Activated CD4-positive, alpha-beta T cell treated with anti-CD3 and anti-CD28 coated beads, Interleukin-2, amount 10 ng/mL, durations not matched to agents 24 days and 14 days (primary cell): ENCODE results near the gene ZNF329. TPM values are rescaled to one million over a fixed set of nuclear protein-coding genes. Genes with fewer than 3 reads are reported as not detected.

Source experiments
- DNase-seq: peaks from one replicate; pipeline ENCODE4 v3.0.0; 2022
- H3K27ac Mint-ChIP-seq: one replicate; pipeline ENCODE4 v1.8.0; 2022; ENCODE audit warnings: mild to moderate bottlenecking, mixed read lengths
- H3K27me3 Mint-ChIP-seq: one replicate; pipeline ENCODE4 v1.8.0; 2022; ENCODE audit warnings: mixed read lengths
- H3K36me3 Mint-ChIP-seq: one replicate; pipeline ENCODE4 v1.8.0; 2022; ENCODE audit warnings: low read depth, mild to moderate bottlenecking, mixed read lengths
- H3K4me1 Mint-ChIP-seq: one replicate; pipeline ENCODE4 v1.8.0; 2021; ENCODE audit warnings: mixed read lengths
- H3K4me3 Mint-ChIP-seq: one replicate; pipeline ENCODE4 v1.8.0; 2022; ENCODE audit warnings: mild to moderate bottlenecking, moderate library complexity, mixed read lengths
- H3K9me3 Mint-ChIP-seq: one replicate; pipeline ENCODE4 v1.8.0; 2021; ENCODE audit warnings: mixed read lengths
- intact Hi-C: fragments of 100-400 bp; cut with micrococcal nuclease; formaldehyde crosslinking; loops from one replicate; pipeline ENCODE4 v1.15.1; 2023
- total RNA-seq: library from RNA; stranded (reverse); gene quantifications from 2 replicates; pipeline ENCODE4 v1.2.3, GENCODE V29; 2022

Gene ZNF329
- total RNA-seq, 1 donor from 2014 or later: 1.4 TPM

DNA sequence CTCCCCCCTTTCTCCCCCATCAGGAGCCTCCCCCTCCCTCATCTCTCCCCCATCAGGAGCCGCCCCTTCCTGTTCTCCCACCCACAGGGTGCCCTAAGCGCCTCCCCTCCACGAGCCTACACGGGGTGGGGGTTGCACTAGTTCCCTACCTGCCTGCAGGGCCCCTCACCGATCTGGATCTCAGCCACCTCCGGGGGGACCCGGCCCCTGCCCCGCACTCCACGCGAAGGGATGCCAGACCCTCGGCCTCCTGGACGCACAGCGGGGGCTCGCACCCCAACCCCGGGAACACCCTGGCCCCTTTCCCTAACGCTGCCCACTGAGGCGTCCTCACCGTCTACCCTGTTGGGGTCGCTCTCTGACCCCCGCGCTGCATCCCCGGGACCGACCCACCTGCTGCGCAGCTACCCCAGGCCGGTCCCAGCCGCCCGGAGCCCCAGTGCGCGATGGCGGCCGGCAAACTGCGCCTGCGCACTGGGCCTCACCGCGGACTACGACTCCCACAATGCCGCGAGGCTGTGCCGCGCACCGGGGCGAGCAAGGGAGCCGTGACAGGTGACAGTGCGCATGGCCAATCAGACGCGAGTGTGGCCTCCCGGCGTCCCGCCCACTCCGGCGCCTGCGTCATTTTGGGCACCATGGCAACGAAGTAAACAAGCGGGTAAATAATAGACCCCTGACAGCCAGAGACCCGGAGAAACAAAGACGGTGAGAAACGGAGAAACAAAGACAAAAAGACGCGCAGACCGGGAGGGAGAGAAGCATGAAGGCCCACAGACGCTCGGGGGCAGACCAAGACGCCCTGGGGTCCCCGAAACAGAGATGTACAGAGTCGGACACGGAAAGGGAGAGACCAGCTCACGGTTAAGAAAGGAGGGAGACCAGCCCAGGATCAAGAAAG, 52.6 kb downstream of the ZNF329 start, which contains the start of gene ZSCAN18:
Gene ZSCAN18 (minus strand): TSS at position 451 of the 901 bp plus-strand sequence. CDS start 7,964 bp downstream, outside the sequence.
- H3K36me3 Mint-ChIP-seq: peaks cover 4% of the 10 kb centered on the region
- peak within 1 kb of the TSS; percentile 97 for H3K27ac Mint-ChIP-seq
- H3K9me3 Mint-ChIP-seq: peaks cover 16% of the 10 kb centered on the region
- no peaks in the 10 kb centered on the region for H3K27me3 Mint-ChIP-seq
- DNase-seq: peak; percentile 94
- H3K4me1 Mint-ChIP-seq: peaks cover 8% of the 10 kb centered on the region
- intact Hi-C loops: no loop called here
- peak within 1 kb of the TSS; percentile 86 for H3K4me3 Mint-ChIP-seq

DNA sequence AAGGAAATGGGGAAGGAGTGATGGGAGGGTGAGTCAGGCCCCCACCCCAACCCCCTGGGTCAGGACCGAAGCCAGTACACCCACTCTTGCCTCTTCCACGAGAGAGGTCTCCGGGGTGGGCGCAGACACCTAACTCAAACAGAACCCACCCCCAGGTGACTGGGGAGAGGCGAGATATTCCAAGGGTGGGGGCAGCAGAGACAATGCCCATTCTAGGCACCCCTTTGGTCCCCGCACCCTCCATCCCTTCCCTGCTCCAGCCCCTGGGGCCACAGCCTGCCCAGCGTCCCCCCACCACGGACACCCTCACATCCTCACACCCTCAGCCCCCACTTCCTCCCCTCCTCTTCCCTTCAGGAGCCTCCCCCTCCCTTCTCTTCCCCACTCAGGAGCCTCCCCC, 53.2 kb downstream of the ZNF329 start:
- DNase-seq: no peak
- H3K27me3 Mint-ChIP-seq: no peaks in the 10 kb centered on the region
- peaks cover 4% of the 10 kb centered on the region for H3K36me3 Mint-ChIP-seq
- peak overlapping the region; percentile 71 for H3K4me3 Mint-ChIP-seq
- H3K4me1 Mint-ChIP-seq: peaks cover 8% of the 10 kb centered on the region
- intact Hi-C loops: no loop called here
- no peak overlapping the region for H3K27ac Mint-ChIP-seq
- peaks cover 14% of the 10 kb centered on the region for H3K9me3 Mint-ChIP-seq

DNA sequence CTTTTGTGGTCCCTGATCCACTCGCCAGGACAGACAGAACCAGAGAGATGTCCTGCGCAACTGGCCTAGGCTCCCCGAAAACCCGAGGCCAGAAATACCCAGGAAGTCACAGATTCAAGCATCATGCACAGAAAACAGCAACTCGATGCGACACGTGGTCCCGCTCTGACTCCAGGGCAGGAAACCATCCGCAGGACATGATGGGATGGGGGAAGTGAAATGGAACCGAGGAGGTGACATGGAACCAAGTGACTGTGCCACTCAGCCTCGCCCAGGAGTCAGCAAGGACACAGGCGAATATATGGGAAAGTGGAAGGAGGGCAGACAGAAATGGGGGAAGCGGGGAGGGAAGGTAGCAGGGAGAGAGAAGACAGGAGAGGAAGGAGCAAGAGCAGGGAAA, 53.7 kb downstream of the ZNF329 start:
- peaks cover 5% of the 10 kb centered on the region for H3K36me3 Mint-ChIP-seq
- H3K9me3 Mint-ChIP-seq: peaks cover 14% of the 10 kb centered on the region
- H3K4me1 Mint-ChIP-seq: peaks cover 8% of the 10 kb centered on the region
- no peak for DNase-seq
- peak overlapping the region; percentile 81 for H3K27ac Mint-ChIP-seq
- intact Hi-C loops: no loop called here
- peak overlapping the region; percentile 71 for H3K4me3 Mint-ChIP-seq
- H3K27me3 Mint-ChIP-seq: no peaks in the 10 kb centered on the region

DNA sequence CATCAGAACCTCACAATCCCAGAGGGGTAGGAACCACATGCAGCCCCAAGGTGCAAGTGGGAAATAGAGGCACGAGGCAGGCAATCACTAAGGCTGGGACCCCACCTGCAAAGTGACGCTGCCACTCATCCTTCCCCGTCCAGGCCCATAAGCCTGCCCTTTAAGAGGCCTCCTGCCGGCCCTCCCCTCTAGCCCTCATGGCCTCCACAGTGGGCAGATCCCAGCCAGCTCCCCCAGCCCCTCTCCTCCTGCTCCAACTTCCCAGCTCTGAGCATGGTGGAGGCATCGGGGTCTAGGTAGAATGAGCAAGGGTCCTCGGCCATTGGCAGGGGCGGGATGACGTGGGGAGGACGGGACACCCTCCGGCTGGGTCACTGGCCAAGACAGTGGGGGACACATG, 55.3 kb downstream of the ZNF329 start:
- intact Hi-C loops: no loop called here
- no peak overlapping the region for H3K4me3 Mint-ChIP-seq
- H3K27me3 Mint-ChIP-seq: no peaks in the 10 kb centered on the region
- peaks cover 7% of the 10 kb centered on the region for H3K36me3 Mint-ChIP-seq
- peaks cover 8% of the 10 kb centered on the region for H3K4me1 Mint-ChIP-seq
- peaks cover 16% of the 10 kb centered on the region for H3K9me3 Mint-ChIP-seq
- H3K27ac Mint-ChIP-seq: no peak overlapping the region
- DNase-seq: no peak

DNA sequence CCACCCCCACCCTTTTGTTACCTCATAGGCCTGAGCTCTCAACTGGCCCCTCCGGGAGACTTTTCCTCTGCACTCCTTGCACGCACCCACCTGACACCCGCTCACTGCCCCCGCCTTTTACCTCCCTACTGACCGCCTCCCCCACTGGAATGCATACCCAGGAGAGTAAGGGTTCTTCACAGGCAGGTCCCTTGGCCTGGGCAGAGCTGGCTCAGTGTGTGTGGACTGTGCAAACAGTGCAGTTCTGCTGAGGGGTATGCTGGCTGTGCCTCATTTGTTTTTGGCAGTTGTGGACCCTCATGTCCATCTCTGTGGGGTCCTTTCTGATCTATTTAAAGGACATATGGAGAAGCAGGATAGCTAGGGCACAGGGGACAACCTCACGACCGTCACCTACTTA, 57.5 kb downstream of the ZNF329 start:
- H3K4me1 Mint-ChIP-seq: peaks cover 2% of the 10 kb centered on the region

GRCh38 chr19:58091251-58091995, 59.2 kb downstream of the ZNF329 start:
- H3K27me3 Mint-ChIP-seq: no peaks in the 10 kb centered on the region
- H3K4me3 Mint-ChIP-seq: no peak overlapping the region
- no peaks in the 10 kb centered on the region for H3K4me1 Mint-ChIP-seq
- peaks cover 8% of the 10 kb centered on the region for H3K9me3 Mint-ChIP-seq
- DNase-seq: no peak
- intact Hi-C loops: no loop called here
- no peak overlapping the region for H3K27ac Mint-ChIP-seq
- H3K36me3 Mint-ChIP-seq: peaks cover 8% of the 10 kb centered on the region

More for the DNA sequence above, 57.5 kb downstream of the ZNF329 start:
- peaks cover 9% of the 10 kb centered on the region for H3K36me3 Mint-ChIP-seq
- intact Hi-C loops: no loop called here
- no peak for DNase-seq
- no peak overlapping the region for H3K4me3 Mint-ChIP-seq
- H3K27me3 Mint-ChIP-seq: no peaks in the 10 kb centered on the region
- peaks cover 10% of the 10 kb centered on the region for H3K9me3 Mint-ChIP-seq
- no peak overlapping the region for H3K27ac Mint-ChIP-seq

DNA sequence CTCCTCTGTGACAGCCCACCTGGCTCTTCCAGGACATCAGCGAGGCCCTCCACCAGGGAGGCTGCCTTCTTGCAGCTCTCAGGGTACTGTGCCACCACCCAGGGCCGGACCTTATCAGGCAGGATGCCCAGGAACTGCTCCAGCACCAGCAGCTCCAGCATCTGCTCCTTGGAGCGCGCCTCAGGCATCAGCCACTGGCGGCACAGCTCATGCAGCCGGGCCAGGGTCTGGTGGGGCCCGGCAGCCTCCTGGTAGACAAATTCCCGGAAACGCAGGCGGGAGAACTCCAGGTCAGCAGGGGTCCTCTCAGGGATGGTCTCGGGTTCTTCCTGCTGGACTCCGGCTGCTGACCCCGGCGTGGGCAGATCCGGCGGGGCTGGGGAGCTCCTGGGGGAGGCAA, 60.7 kb downstream of the ZNF329 start:
- H3K9me3 Mint-ChIP-seq: peaks cover 8% of the 10 kb centered on the region
- H3K4me3 Mint-ChIP-seq: no peak overlapping the region
- peaks cover 7% of the 10 kb centered on the region for H3K36me3 Mint-ChIP-seq
- no peak for DNase-seq
- H3K27ac Mint-ChIP-seq: no peak overlapping the region
- H3K4me1 Mint-ChIP-seq: no peaks in the 10 kb centered on the region
- no peaks in the 10 kb centered on the region for H3K27me3 Mint-ChIP-seq
- intact Hi-C loops: no loop called here

DNA sequence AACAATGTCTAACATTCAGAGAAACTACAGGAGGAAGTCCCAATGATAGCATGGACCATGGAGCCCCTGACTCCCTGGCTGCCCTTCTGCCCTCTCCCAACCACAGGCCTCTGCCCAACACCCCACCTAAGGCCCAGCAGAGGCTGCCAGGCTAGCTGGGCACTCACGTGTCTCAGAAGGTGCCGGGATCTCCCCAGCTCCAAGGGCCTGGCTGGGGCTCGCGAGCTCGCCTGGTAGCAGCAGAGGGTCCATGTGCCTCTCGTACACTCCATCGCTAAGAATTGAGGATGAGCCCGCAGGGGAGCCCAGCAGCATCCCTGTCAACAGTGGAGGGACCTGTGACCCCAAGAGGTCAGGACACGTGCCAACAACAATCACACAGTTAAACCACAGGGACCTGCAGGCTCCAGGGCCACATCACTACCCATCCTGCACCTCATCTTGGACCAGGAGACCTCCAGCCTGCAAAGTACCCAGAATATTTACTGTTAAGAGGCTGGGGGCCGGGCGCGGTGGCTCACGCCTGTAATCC, 62.0 kb downstream of the ZNF329 start:
- no peak for DNase-seq
- Mint-ChIP-seq H3K27me3 (no peaks in the 10 kb centered on the region), H3K36me3 (peaks cover 10% of the 10 kb centered on the region), H3K9me3 (peaks cover 11% of the 10 kb centered on the region), H3K4me3 (no peak overlapping the region), H3K4me1 (no peaks in the 10 kb centered on the region), H3K27ac (no peak overlapping the region)
- intact Hi-C loops: no loop called here

DNA sequence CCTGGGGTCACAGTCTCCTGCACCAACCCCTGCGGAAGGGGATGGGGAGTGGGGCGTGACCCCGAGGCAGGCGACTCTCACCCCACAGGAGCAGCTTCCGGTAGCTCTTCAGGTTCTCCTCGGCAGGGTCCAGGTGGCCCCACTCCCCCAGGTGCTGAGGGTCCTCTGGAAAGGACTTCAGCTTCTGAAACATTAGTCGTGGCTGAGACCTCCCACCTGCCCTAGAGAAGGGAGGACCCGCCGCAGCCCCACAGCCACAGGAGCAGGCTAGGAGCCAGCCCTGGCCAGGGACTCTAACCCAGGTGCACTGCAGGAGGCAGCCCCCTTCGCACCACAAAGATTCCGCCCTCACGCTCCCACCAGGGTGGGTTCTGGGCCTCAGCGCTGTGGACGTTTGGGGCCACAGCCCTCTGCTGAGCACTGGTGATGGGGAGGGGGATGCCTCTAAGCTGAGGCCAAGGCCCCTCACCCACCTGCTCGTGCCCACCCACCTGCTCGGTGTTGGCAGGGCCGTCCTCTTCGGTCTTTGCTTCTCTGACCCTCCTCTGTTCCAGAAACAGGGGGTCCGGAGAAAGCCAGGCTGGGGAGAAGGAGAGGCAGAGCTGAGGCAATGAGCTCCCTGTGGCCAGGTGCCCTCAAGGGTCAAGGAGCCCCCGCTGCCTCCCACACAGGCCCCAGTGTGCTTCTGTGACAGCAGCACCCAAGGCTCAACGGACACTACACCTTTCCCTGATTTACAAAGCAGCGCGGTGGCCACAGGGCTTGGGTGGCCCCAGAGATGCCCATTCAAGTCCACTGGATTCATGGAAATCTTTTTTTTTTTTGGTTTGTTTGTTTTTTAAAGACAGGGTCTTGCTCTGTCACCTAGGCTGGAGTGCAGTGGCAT, 63.5 kb downstream of the ZNF329 start:
- H3K36me3 Mint-ChIP-seq: peaks cover 10% of the 10 kb centered on the region
- intact Hi-C loops: no loop called here
- H3K27me3 Mint-ChIP-seq: no peaks in the 10 kb centered on the region
- no peaks in the 10 kb centered on the region for H3K4me1 Mint-ChIP-seq
- H3K4me3 Mint-ChIP-seq: no peak overlapping the region
- no peak overlapping the region for H3K27ac Mint-ChIP-seq
- no peak for DNase-seq
- H3K9me3 Mint-ChIP-seq: peaks cover 8% of the 10 kb centered on the region

DNA sequence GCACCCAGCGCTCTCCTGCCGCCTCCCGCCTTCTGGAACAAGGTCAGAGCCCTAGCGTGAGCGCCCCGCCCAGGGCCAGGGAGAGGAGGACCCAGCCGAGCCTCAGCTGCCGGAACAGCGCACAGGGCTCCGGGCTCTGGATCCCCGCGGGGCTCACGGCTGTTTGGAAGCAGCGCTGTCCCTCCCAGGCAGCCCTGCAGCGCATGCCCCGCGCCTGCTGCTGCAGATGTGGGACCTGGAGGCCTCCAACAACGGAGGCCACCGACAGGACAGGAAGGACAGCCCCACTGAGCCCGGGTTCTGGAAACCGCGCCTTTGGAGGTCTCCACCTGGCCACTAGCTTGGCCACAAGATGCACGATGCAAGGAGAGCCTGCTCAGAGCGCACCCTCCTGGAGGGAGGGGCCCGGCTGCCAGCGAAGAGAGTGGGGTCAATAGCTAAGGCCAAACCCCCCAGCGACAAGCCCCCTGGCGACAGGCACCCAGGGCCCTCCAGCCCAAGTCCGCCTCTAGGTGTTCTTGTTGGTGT, 65.2 kb downstream of the ZNF329 start:
- H3K36me3 Mint-ChIP-seq: peaks cover 7% of the 10 kb centered on the region
- no peak overlapping the region for H3K4me3 Mint-ChIP-seq
- H3K4me1 Mint-ChIP-seq: no peaks in the 10 kb centered on the region
- intact Hi-C loops: no loop called here
- no peaks in the 10 kb centered on the region for H3K27me3 Mint-ChIP-seq
- no peak for DNase-seq
- H3K27ac Mint-ChIP-seq: no peak overlapping the region
- peaks cover 11% of the 10 kb centered on the region for H3K9me3 Mint-ChIP-seq

GRCh38 chr19:58084596-58085347, 65.8 kb downstream of the ZNF329 start:
- intact Hi-C loops: no loop called here
- Mint-ChIP-seq H3K36me3 (peaks cover 7% of the 10 kb centered on the region), H3K27ac (no peak overlapping the region), H3K4me3 (no peak overlapping the region), H3K9me3 (peaks cover 16% of the 10 kb centered on the region), H3K4me1 (no peaks in the 10 kb centered on the region), H3K27me3 (no peaks in the 10 kb centered on the region)
- no peak for DNase-seq

DNA sequence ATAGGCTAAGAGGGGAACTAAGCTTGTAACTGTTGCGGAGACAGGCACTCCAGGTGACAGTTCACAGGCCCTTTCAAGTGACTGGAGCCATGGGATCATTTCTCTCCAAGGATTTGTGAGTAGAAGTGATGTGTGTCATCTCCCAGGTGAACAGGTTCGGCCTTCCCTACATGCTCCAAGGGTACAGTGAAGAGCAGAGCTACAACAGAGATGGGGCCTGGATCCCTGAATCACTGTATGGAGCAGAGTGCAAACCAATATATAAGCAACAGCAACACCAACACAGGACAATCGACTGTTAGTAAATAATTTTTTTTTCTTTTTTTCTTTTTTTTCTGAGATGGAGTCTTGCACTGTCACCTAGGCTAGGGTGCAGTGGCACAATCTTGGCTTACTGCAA, 67.6 kb downstream of the ZNF329 start:
- H3K4me1 Mint-ChIP-seq: no peaks in the 10 kb centered on the region
- peaks cover 16% of the 10 kb centered on the region for H3K9me3 Mint-ChIP-seq
- H3K36me3 Mint-ChIP-seq: peaks cover 5% of the 10 kb centered on the region
- intact Hi-C loops: no loop called here
- DNase-seq: no peak
- no peaks in the 10 kb centered on the region for H3K27me3 Mint-ChIP-seq
- no peak overlapping the region for H3K4me3 Mint-ChIP-seq
- H3K27ac Mint-ChIP-seq: no peak overlapping the region
